Amniotic stem cell (primary cell): ENCODE measurements around the gene GASK1B.
A peak's percentile ranks its signal among the peaks of the same experiment; 100 is the strongest.

ENCODE experiments used
- DNase-seq: peaks from one replicate; lab custom pipeline; 2025; lab: John Stamatoyannopoulos, UW

The GASK1B gene

GRCh38 chr4:158172261-158173258, at the start of gene GASK1B:
Gene GASK1B, minus strand, starts transcription at chr4:158173025. Its CDS starts 1,650 bp downstream, at chr4:158171375.
- peak; percentile 22 for DNase-seq

DNA sequence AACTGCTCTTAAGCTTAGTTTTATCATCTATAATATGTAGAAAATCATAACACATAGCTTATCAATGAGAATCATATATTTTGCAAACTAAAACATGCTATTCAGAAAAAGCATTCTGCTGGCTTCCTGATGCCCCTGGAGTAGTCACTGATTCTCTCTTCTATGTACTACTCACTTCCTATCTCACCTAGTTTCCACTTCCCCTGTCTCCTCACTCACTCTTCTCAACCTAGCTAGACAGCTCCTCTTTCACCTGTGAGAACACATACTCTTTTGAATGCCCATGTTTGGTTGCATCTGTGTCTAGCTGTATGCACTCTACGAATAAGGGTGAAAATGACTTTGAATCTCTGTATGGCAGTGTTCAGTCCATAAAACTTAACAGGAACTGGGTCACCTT, 46.8 kb upstream of the GASK1B start:
- no peak for DNase-seq

DNA sequence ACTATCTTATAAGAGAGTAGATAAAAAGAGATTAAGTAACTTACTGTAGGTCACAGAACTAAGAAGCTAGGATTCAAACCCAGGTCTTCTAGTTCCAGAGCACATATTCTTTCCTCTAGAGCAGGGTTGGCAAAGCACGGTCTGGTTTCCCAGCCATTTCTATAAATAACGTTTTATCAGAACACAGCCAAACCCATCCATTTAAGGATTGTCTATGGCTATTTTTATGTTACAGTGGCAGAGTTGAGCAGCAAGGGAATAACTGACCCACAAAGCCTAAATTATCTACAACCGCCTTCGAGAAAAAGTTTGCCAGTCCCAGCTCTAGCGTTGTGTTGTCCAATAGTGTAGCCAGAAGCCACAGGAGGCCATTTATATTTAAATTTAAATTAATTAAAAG, 44.9 kb upstream of the GASK1B start:
- DNase-seq = no peak

GRCh38 chr4:158214856-158215255, 42.0 kb upstream of the GASK1B start:
- DNase-seq = no peak

DNA sequence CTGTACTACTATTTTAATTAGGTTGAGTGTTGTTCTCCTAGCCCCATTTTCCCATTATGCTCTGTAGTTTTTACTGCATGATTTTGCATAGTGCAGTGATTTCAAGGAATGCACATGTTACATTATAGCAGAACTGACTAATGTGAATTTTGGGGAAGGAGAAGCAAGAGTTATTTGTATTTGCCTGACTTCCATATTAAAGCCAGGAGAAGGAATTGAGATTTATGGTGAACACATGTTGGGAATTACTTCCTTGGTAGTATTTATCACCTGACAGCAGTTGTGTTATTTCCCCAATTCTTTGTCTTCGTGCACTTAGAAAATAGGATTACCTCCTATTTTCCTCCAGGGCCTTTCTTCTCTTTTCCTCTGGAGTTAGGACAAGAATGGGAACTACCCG, 40.6 kb upstream of the GASK1B start:
- no peak for DNase-seq

- DNase-seq = no peak
Observed at GRCh38 chr4:158211222-158211621, 38.4 kb upstream of the GASK1B start.

DNA sequence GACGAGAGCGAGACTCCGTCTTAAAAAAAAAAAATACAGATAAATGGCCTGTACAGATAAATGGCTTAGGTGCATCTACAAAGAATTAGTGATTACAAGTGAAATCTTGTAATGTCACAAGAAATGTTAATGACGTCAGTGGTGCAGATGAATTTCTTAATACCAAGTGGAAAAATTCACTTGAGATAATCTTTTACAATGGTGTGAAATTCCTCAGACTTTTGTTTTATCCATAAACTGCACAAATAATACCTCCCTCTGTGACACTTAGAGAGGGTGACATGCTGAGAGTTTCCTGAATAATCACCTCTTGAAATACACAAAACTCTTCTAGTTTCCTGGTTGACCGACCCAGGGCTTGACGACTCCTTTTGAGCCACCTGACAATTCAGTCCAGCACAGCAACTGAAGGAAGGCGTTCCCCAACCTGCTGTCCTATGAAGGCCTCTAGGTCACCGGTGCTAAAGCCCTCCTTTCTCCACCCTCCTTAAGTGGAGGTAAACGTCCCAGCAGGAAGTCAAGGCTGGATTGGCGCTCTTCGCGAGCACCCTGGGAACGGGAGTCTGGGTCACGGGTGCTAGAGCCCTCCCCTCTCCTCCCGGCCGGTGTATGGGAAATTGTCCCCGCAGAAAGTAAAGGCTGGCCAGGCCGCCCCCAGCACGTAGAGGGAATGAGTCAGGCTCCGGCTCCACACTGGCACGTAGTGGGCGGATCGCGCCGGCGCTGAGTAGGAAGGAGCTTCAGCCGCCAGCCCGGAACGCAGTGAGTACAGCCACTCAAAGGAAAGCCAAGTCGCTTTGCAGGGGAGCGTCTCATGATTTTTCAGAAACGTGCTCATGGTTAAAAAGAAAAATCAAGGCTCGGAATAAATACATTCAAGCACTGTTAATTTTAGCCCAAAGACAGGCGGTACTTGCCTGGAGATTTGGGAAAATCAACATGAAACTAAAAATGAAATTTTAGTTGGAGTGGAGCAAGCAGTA, 37.3 kb upstream of the GASK1B start, which contains the start of gene TMEM144:
TSS of gene TMEM144 (plus strand) at position 662 of the 983 bp plus-strand sequence. CDS start 2,182 bp downstream, outside the sequence.
- peak; percentile 80 for DNase-seq

- no peak for DNase-seq
Observed at GRCh38 chr4:158208963-158209640, 36.3 kb upstream of the GASK1B start.

DNA sequence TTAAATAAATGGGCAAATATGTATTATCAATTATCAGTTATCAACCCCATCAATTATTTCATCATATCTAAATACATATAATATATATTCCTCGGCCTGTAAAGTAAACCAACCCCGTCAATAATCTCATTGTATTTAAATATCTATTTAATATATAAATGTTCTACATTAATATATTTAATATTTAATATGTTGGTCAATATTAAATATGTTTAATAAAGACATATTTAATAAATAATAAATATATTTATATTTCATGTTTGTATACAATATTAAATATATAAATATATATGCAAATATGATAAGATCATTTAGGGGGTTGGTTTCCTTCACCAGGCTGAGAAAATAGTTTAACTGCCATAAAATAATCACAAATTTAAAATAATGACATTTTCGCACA, 31.1 kb upstream of the GASK1B start:
- no peak for DNase-seq

GRCh38 chr4:158203436-158203835, 30.6 kb upstream of the GASK1B start:
- DNase-seq = no peak

DNA sequence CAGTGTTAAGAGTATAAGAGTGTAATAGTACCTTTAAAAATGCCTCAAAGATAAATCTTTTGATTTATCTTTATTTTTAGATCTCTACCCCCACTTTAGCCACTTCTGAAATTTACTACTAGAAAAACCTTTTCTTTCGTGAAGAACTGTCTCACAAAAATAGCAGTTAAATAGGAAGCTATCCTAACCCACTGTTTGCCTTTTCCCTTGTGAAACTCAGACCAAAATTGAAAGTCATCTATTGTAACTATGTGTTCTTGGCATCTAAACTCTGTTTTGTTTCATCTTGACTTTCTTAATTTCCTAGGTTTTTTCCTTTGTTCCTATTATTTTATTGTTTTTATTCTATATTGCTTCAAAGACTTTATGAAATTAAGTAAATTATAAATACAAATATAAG, 29.7 kb upstream of the GASK1B start:
- DNase-seq = no peak

- no peak for DNase-seq
Observed at GRCh38 chr4:158201876-158202275, 29.1 kb upstream of the GASK1B start.

GRCh38 chr4:158201322-158201721, 28.5 kb upstream of the GASK1B start:
- DNase-seq = no peak

DNA sequence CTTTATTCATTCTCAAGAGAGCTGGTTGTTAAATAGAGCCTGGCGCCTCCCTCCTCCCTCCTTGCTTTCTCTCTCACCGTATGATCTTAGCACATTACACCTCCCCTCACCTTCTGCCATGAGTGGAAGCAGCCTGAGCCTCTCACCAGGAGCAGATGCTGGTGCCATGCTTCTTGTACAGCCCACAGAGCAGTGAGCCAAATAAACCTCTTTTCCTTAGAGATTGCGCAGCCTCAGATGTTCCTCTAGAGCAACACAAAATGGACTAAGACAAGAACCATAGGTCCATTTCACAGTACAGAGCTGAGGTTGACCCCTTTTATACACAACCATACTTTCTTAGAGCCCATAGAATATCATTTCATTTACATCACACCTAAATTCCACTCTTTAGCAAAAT, 27.4 kb upstream of the GASK1B start:
- DNase-seq = no peak

DNA sequence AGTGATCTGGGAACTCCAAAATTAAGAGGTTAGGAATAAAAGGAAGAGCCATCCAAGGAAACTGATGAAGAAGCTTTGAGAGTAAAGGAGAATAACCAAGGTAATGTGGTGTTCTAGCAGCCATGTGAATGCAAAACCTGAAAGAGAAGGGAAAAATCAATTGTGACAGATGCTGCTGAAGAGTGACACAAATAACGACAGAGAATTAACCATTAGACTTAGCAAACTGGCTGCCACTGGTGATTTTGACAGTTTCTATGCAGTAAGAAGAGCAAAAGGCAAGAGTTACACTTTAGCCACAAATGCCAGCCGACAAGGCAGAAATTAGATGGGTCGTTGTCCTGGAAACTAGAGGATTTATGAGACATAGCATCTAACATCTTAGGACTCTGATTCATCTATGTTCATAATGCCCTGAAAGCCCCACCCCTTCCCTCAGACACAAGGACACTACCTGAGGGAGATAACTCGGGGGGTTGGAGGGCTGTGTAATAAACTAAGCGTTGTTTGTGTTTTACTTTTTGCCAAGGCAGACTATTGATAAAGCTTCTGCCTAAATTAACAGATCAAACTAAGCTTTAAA, 24.5 kb upstream of the GASK1B start:
- no peak for DNase-seq

DNA sequence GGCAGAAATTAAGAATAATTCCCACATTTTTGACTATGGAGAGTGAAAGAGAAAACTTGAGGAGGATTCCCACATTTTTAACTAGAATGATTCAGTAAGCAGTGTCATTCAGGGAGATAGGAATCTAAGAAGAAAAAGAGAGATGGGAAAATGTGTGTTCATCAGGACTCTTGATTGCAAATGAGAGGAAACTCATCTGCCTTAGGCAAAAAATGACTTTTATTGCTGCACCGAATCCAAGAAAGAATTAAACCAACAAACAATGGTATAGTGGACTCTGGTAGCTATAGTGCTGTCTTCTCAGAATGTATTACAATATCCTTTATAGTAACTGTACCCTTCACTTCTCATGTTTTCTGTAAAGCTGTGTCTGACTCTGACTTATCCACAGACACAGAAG, 22.5 kb upstream of the GASK1B start:
- no peak for DNase-seq

DNA sequence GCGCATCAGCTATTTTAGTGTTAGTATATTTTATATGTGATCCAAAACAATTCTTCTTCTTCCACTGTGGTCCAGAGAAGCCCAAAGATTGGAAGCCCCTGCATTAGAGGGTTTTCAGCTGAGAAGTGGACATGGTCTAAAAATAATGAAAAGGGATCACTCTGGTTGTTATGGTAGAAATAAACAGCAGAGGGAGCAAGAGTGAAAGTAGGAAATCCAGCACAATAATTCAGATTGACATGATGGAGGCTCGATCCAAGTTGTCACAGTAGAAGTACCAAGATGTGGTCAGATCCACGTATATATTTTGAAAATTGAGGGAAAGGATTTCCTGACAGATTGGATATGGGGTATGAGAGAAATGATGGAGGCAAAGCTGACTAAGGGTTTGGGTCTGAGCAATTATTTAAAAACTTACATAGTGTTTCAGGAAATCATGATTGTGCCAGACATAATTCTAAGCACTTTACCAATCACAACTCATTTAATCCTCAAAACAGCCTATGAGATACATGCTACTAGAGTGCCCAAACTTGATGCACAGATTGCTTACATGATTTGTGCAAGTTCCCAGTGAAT, 20.4 kb upstream of the GASK1B start:
- DNase-seq = peak; percentile 15

DNA sequence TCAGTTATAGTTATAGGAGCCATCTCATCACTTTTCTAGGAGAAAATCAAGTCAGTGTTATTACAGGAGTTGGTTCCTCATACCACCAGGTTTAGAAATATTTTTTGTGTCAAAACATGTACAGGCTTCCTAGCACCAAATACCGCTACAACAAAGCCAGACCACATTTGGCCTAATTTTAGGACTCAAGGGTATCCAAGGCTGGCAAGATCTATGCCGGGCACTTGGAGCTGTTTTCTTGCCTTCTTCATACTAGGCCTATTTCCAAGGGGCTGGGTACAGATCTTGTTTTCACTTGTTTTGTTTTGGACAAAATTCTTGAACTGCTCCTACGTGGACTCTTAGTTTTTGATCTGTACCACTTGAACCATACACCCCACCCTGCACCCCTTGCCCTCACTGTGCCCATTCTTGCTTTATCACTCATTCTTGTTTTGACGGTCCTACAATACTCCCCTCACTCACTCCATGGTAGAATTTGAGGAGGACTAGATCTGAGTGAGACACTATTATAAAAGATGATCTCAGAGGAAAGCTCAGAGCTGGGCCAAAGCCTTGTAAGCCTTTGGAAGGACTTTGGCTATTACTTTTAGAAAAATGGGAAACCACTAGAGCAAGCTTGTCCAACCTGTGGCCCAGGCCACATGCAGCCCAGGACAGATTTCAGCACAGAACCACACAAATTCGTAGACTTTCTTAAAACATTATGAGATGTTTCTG, 19.8 kb upstream of the GASK1B start:
- no peak for DNase-seq

- DNase-seq = no peak
Observed at GRCh38 chr4:158190718-158191117, 17.9 kb upstream of the GASK1B start.

DNA sequence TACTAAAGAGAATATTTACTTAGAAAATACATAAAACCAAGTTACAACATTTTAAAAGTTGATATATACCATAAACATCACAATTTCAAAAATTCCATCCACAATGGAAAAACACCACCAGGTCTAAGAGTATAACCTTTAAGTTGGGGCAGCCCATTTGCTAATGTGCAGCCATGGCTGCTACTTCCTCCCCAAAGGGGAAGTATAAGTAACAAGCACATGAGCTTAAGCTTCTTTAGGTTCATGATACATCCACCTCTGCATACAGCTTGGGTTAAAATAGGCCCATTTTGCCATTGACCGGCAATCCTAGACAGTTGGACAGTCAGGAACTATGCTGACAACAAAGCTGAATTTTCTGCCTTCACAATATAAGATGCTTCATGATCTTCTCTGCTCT, 16.6 kb upstream of the GASK1B start:
- DNase-seq = no peak
